ENCODE data around the gene DPP6. TPM values are rescaled to one million over a fixed set of nuclear protein-coding genes. Genes with fewer than 3 reads are reported as not detected.

Gene DPP6
- total and polyA plus RNA-seq, 2 of the 8 experiments (the other 6 are each of a cell fraction or from before 2014, with no cell fraction given) = 4.7 to 6.8 TPM

- Histone ChIP-seq H3K27ac (ENCODE audit: low read depth, low read length) (no peak overlapping the region), H2BK5ac (ENCODE audit: low read depth, low read length) (no peak overlapping the region), H3K56ac (replicated peaks; ENCODE audit: insufficient read length, low read depth, low read length) (no peak overlapping the region), H3K14ac (ENCODE audit: insufficient read length) (no peak overlapping the region), H2BK20ac (ENCODE audit: low read length) (no peak overlapping the region), H3K36me3 (ENCODE audit: control insufficient read depth in 2 of 4, insufficient read depth in 4 of 4, low read length in 3 of 4) (no peaks in the 10 kb centered on the region), H3K4ac (replicated peaks; ENCODE audit: insufficient read length, low read depth, low read length) (no peak overlapping the region), H4K91ac (replicated peaks; ENCODE audit: insufficient read length, low read length) (no peak overlapping the region), H3K4me3 (ENCODE audit: extremely low read depth in 1 of 4, insufficient read depth in 2 of 4, low read depth in 3 of 4, low read length in 4 of 4) (no peak overlapping the region), H3K9me3 (ENCODE audit: insufficient read depth in 2 of 2, low read depth in 1 of 2, low read length in 1 of 2) (no peaks in the 10 kb centered on the region), H3K27me3 (replicated peaks in 1 of 4; ENCODE audit: control insufficient read depth in 3 of 4, extremely low read depth in 1 of 4, insufficient read depth in 3 of 4, low read length in 3 of 4) (no peaks in the 10 kb centered on the region), H2BK120ac (replicated peaks; ENCODE audit: low read depth, low read length) (no peak overlapping the region), H4K8ac (ENCODE audit: extremely low read depth, insufficient read depth, low read length) (no peak overlapping the region), H3K4me1 (replicated peaks in 1 of 4; ENCODE audit: control insufficient read depth in 3 of 4, insufficient read depth in 4 of 4, low read length in 3 of 4) (peaks cover 0 to 4% (median 3%) of the 10 kb centered on the region in 4 experiments; a peak in 3 of 7 replicates), H2AFZ (ENCODE audit: low read length) (no peak overlapping the region), H2BK15ac (ENCODE audit: low read length) (no peak overlapping the region), H3K9ac (replicated peaks in 1 of 4; ENCODE audit: extremely low read depth in 1 of 4, low read depth in 3 of 4, low read length in 3 of 4) (no peak overlapping the region), H2AK5ac (ENCODE audit: low read depth, low read length) (no peak overlapping the region; the same call in 1 of the 2 replicates), H4K5ac (ENCODE audit: insufficient read length, low read depth, low read length) (no peak overlapping the region), H3K23me2 (ENCODE audit: low read depth, low read length) (no peaks in the 10 kb centered on the region), H3K79me2 (ENCODE audit: control insufficient read depth in 1 of 2, insufficient read depth in 2 of 2, low read length in 2 of 2) (no peaks in the 10 kb centered on the region), H4K20me1 (replicated peaks in 1 of 2; ENCODE audit: control insufficient read depth in 1 of 2, insufficient read depth in 2 of 2, low read length in 2 of 2) (no peaks in the 10 kb centered on the region), H2BK12ac (ENCODE audit: low read depth, low read length) (no peak overlapping the region), H3K23ac (ENCODE audit: insufficient read length) (no peak overlapping the region), H3K18ac (ENCODE audit: extremely low read depth, low read length) (no peak overlapping the region), H3K4me2 (ENCODE audit: insufficient read depth in 1 of 2, low read depth in 2 of 2, low read length in 2 of 2) (no peak overlapping the region), H3K79me1 (ENCODE audit: low read depth, low read length) (no peaks in the 10 kb centered on the region)
- no peak for FAIRE-seq
- DNase-seq (ENCODE audit: low read depth in 1 of 2, low spot score in 2 of 2) = no peak
- POLR2A ChIA-PET (ENCODE audit: partially characterized antibody) = no interaction called here
- WGBS, 2 experiments (ENCODE audit: extremely low coverage in 1 of 2, insufficient coverage in 1 of 2, insufficient read length in 1 of 2, insufficient replicate concordance in 2 of 2, low coverage in 1 of 2, low lambda C conversion rate in 2 of 2, missing lambda C conversion rate in 1 of 2) = 92% methylated on average over 7 of the region's 7 CpGs; no CpG with 5 or more reads in 1 of the 2 experiments
- TF ChIP-seq SIX5 (IDR thresholded peaks at IDR 0.05; ENCODE audit: low read depth, low read length) = no peak
- TF ChIP-seq BCL11A (IDR thresholded peaks at IDR 0.05; ENCODE audit: low read depth in 2 of 2, low read length in 2 of 2) = no peak
- CTCF ChIA-PET (ENCODE audit: partially characterized antibody) = no interaction called here
Measured at GRCh38 chr7:154195266-154195665, 143.1 kb downstream of the DPP6 start.
